GM10266 (cell line): ENCODE data around the gene SLC22A7.

ENCODE experiments used
- DNase-seq: peaks from one replicate; pipeline ENCODE4 v3.0.0; 2012; ENCODE audit errors: extremely low spot score
- CTCF ChIP-seq: IDR thresholded peaks from 2 replicates; pipeline ENCODE4 v1.5.1; 2012; ENCODE audit warnings: mild to moderate bottlenecking, low read depth; ENCODE audit not compliant: control insufficient read depth, insufficient read depth; ENCODE audit errors: missing control alignments

The SLC22A7 gene

DNA sequence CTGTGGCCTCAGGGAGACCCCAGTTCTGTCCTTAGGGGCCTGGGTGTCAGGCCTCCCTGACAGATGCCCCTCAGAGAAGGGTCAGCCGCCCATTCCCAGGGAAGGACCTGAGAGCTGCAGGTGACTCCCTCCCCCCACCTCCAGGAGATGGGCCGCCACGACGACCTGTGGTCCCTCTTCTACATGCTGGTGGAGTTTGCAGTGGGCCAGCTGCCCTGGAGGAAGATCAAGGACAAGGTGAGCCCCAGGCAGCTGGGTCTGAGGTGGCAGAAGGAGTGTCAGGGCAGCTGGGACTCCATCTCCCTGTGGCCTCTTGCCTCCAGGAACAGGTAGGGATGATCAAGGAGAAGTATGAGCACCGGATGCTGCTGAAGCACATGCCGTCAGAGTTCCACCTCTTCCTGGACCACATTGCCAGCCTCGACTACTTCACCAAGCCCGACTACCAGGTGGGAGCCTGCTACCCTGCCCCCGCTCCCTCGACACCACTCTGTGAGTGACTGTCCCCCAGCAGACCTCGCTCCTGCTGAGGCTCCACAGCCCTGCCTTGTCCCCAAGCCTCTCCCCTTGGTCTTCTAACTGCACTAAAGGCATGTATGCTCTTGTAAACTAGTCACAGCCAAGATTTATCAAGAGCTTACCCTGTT is 42.5 kb upstream of the SLC22A7 start:
- no peak for DNase-seq
- TF ChIP-seq CTCF, result no peak

GRCh38 chr6:43256670-43257366 is 41.2 kb upstream of the SLC22A7 start:
- TF ChIP-seq CTCF, result no peak
- no peak for DNase-seq

DNA sequence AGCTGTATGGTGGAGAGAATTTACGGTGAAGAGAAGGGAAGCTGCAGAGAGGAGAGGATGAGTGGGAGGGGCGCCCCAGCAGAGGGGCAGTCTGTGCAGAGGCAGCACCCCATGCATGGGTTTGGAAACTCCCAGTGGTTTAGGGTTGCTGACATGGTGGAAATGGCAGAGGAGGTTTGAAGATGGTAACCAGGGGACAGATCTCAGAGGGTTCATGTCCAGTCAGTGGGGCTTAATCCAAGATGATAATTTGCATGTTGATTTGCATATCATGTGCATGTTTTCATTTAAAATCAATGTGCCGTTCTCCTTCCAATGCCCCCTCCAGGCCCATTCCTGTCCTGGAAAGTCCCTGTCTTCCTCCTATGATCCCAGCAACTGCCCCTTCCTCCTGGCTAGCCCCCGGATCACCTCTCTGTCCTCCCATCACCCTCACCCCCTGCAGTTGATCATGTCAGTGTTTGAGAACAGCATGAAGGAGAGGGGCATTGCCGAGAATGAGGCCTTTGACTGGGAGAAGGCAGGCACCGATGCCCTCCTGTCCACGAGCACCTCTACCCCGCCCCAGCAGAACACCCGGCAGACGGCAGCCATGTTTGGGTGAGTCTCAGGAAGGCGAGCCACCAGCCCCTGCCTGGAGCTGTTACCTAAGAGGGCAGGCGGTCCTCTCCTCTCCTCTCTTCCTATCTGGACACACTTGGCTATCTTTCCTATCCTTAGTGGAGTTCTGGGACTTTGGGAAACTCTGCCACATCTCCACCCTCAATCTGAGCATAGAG is 40.5 kb upstream of the SLC22A7 start:
- DNase-seq, result no peak
- no peak for TF ChIP-seq CTCF

- no peak for TF ChIP-seq CTCF
- no peak for DNase-seq
Observed at GRCh38 chr6:43258180-43258579, 39.9 kb upstream of the SLC22A7 start.

- no peak for TF ChIP-seq CTCF
Observed at GRCh38 chr6:43258807-43259686, 39.0 kb upstream of the SLC22A7 start.

GRCh38 chr6:43260791-43261190 is 37.3 kb upstream of the SLC22A7 start:
- TF ChIP-seq CTCF, result no peak

More at GRCh38 chr6:43258807-43259686, 39.0 kb upstream of the SLC22A7 start:
- no peak for DNase-seq

More at GRCh38 chr6:43260791-43261190, 37.3 kb upstream of the SLC22A7 start:
- DNase-seq, result no peak
